B cell (primary cell): ENCODE results near the gene TFF3. TPM values are rescaled to one million over a fixed set of nuclear protein-coding genes. Genes with fewer than 3 reads are reported as not detected.

Experiments
- ATAC-seq: fragments of 200-7000 bp; cut with Tn5 transposase; one replicate; pipeline ENCODE4 v1.10.0; 2021; ENCODE audit warnings: low read depth, mild to moderate bottlenecking, moderate number of reproducible peaks, moderate library complexity
- CTCF ChIA-PET: fragments of 350-600 bp; sonication (Branson Sonifier 250); formaldehyde crosslinking; loops from one replicate; lab custom pipeline; 2021; ENCODE audit warnings: antibody characterized with exemption, inconsistent platforms; lab: Charles Lee
- POLR2A ChIA-PET: fragments of 350-600 bp; sonication (Branson Sonifier 250); formaldehyde crosslinking; loops from one replicate; lab custom pipeline; 2021; ENCODE audit warnings: antibody characterized with exemption; lab: Charles Lee
- DNase-seq: peaks from one replicate; pipeline ENCODE4 v3.0.0; 2013
- H2AFZ ChIP-seq: 2 replicates; pipeline ENCODE4 v1.6.1; 2012; ENCODE audit warnings: mild to moderate bottlenecking, low read depth, low read length; ENCODE audit not compliant: insufficient read depth, poor library complexity, severe bottlenecking
- H3K27ac ChIP-seq, 2 donors: 1 replicate in 1 of 2; 2 replicates in 1 of 2; pipeline ENCODE4 v1.5.1; 2012 to 2013; ENCODE audit warnings: low read length in 2 of 2, mild to moderate bottlenecking in 2 of 2, moderate library complexity in 1 of 2
- H3K27me3 ChIP-seq, 4 experiments: fragments of 200-600 bp in 1 of 4; sonication (generic) in 1 of 4; replicated peaks in 1 of 4; 1 replicate in 2 of 4; 2 replicates in 2 of 4; pipeline versions ENCODE4 v1.6.1 to v1.7.0; 2013 to 2016; ENCODE audit warnings: low read length in 3 of 4, mild to moderate bottlenecking in 2 of 4, mixed read lengths in 1 of 4, moderate library complexity in 1 of 4; ENCODE audit not compliant: insufficient read depth in 4 of 4, control insufficient read depth in 3 of 4; ENCODE audit errors: control extremely low read depth in 1 of 4
- H3K36me3 ChIP-seq, 2 experiments: replicated peaks in 1 of 2; 1 replicate in 1 of 2; 2 replicates in 1 of 2; pipeline versions ENCODE4 v1.6.1 to v1.7.1; 2013; ENCODE audit warnings: low read length in 1 of 2; ENCODE audit not compliant: insufficient read depth in 2 of 2, control insufficient read depth in 1 of 2; ENCODE audit errors: control extremely low read depth in 1 of 2, extremely low read depth in 1 of 2
- H3K4me1 ChIP-seq, 2 donors: fragments of 200-600 bp in 1 of 2; sonication (generic) in 1 of 2; 1 replicate in 1 of 2; 2 replicates in 1 of 2; pipeline versions ENCODE4 v1.5.1 to v1.6.1; 2013 to 2017; ENCODE audit warnings: low read length in 2 of 2; ENCODE audit not compliant: control insufficient read depth in 2 of 2, insufficient read depth in 2 of 2
- H3K4me2 ChIP-seq: replicated peaks from 2 replicates; pipeline ENCODE3; 2012; ENCODE audit warnings: mild to moderate bottlenecking, low read depth, low read length; ENCODE audit not compliant: poor library complexity, severe bottlenecking
- H3K4me3 ChIP-seq, 5 experiments: fragments of 200-600 bp in 1 of 5; sonication (generic) in 1 of 5; 1 replicate in 3 of 5; 2 replicates in 2 of 5; pipeline versions ENCODE4 v1.5.1 to v1.7.0; 2011 to 2016; ENCODE audit warnings: low read length in 4 of 5, mild to moderate bottlenecking in 4 of 5, low read depth in 2 of 5, control low read depth in 1 of 5, moderate library complexity in 1 of 5; ENCODE audit not compliant: insufficient read depth in 1 of 5; ENCODE audit errors: control extremely low read depth in 1 of 5, extremely low read depth in 1 of 5
- H3K79me2 ChIP-seq: fragments of 200-600 bp; sonication (generic); one replicate; pipeline ENCODE4 v1.6.0; 2016; ENCODE audit warnings: low read length; ENCODE audit not compliant: control insufficient read depth, insufficient read depth
- H3K9ac ChIP-seq: fragments of 200-600 bp; sonication (generic); 2 replicates; pipeline ENCODE4 v1.6.1; 2017; ENCODE audit warnings: mild to moderate bottlenecking, low read length, moderate library complexity
- H3K9me3 ChIP-seq, 3 donors: one replicate each; pipeline versions ENCODE4 v1.6.1 to v1.7.1; 2013; ENCODE audit warnings: low read length in 2 of 3; ENCODE audit not compliant: control insufficient read depth in 2 of 3, insufficient read depth in 1 of 3; ENCODE audit errors: control extremely low read depth in 1 of 3
- H4K20me1 ChIP-seq: 2 replicates; pipeline ENCODE4 v1.6.0; 2012; ENCODE audit warnings: mild to moderate bottlenecking, low read length; ENCODE audit not compliant: insufficient read depth, control insufficient read depth, poor library complexity, severe bottlenecking
- H3K27ac Mint-ChIP-seq: one replicate; pipeline ENCODE4 v1.8.0; 2021; ENCODE audit warnings: mixed read lengths
- H3K27me3 Mint-ChIP-seq: one replicate; pipeline ENCODE4 v1.8.0; 2021; ENCODE audit warnings: mixed read lengths
- H3K4me1 Mint-ChIP-seq: one replicate; pipeline ENCODE4 v1.8.0; 2021; ENCODE audit warnings: mixed read lengths
- H3K4me3 Mint-ChIP-seq: one replicate; pipeline ENCODE4 v1.8.0; 2021; ENCODE audit warnings: mixed read lengths
- H3K9me3 Mint-ChIP-seq: one replicate; pipeline ENCODE4 v1.8.0; 2022; ENCODE audit warnings: mixed read lengths; ENCODE audit not compliant: insufficient read depth
- CTCF ChIP-seq: fragments of 200-600 bp; IDR thresholded peaks from one replicate; pipeline ENCODE4 v1.8.0; 2022; ENCODE audit warnings: antibody characterized with exemption, mild to moderate bottlenecking
- EZH2 ChIP-seq: IDR thresholded peaks from 2 replicates; pipeline ENCODE4 v1.6.1; 2012; ENCODE audit warnings: borderline replicate concordance, low read depth, mild to moderate bottlenecking, moderate library complexity, low read length; ENCODE audit not compliant: insufficient read depth, poor library complexity, severe bottlenecking
- WGBS: methylation state at CpG from one replicate; pipeline ENCODE4 v1.1.5; 2013; ENCODE audit warnings: missing lambda C conversion rate; ENCODE audit not compliant: insufficient coverage; 5-methylcytosine and 5-hydroxymethylcytosine counted together
- intact Hi-C: fragments of 100-400 bp; cut with micrococcal nuclease; formaldehyde crosslinking; loops from one replicate; pipeline ENCODE4 v1.10.0; 2022
- polyA plus RNA-seq: library from polyadenylated mRNA; depleted of rRNA; stranded (reverse); fragments of >200 nt; gene quantifications from 2 replicates; pipeline ENCODE4 v1.2.3, GENCODE V29; 2012
- total RNA-seq, 2 donors: library from RNA; stranded (reverse); fragments of 120-200 nt in 1 of 2; gene quantifications; 1 replicate in 1 of 2; 2 replicates in 1 of 2; pipeline versions ENCODE4 v1.2.3 to v1.2.4, GENCODE V29; 2013 to 2022

TFF3 gene
- total and polyA plus RNA-seq, 2 donors (not counting 1 experiment from before 2014, with no cell fraction given), result not detected

GRCh38 chr21:42363312-42363711 is 48.1 kb upstream of the TFF3 start:
- H3K27ac Mint-ChIP-seq, result no peak overlapping the region
- H3K27ac ChIP-seq, result no peak overlapping the region
- no peaks in the 10 kb centered on the region for H3K79me2 ChIP-seq
- H3K4me2 ChIP-seq, result no peak overlapping the region
- no peak overlapping the region for H3K9ac ChIP-seq
- no peaks in the 10 kb centered on the region for H3K4me1 ChIP-seq
- no peaks in the 10 kb centered on the region for H4K20me1 ChIP-seq
- H3K27me3 ChIP-seq, result peaks cover 0 to 11% (median 4%) of the 10 kb centered on the region in 4 experiments
- H3K9me3 ChIP-seq, result peaks cover 0 to 15% (median 4%) of the 10 kb centered on the region in 3 donors
- H2AFZ ChIP-seq, result no peak overlapping the region
- ATAC-seq (no peak), DNase-seq (no peak)
- WGBS, result 48% methylated on average over 4 of the region's 8 CpGs
- no peak overlapping the region for H3K4me3 Mint-ChIP-seq
- H3K36me3 ChIP-seq, result no peaks in the 10 kb centered on the region
- no peak for TF ChIP-seq EZH2
- no peak for TF ChIP-seq CTCF
- H3K4me1 Mint-ChIP-seq, result no peaks in the 10 kb centered on the region
- ChIA-PET CTCF (no interaction called here), POLR2A (interaction anchor here (0.6 kb wide), 1 partner anchor 16 kb away, joined by 3 read pairs; no protein-coding TSS in a partner anchor)
- intact Hi-C loops, result no loop called here
- no peaks in the 10 kb centered on the region for H3K9me3 Mint-ChIP-seq
- no peak overlapping the region for H3K4me3 ChIP-seq
- peaks cover 37% of the 10 kb centered on the region for H3K27me3 Mint-ChIP-seq

GRCh38 chr21:42362700-42363099 is 47.5 kb upstream of the TFF3 start:
- Histone ChIP-seq H3K9ac (no peak overlapping the region), H3K27ac (no peak overlapping the region), H2AFZ (no peak overlapping the region), H4K20me1 (no peaks in the 10 kb centered on the region), H3K4me1 (no peaks in the 10 kb centered on the region), H3K4me3 (no peak overlapping the region), H3K79me2 (no peaks in the 10 kb centered on the region), H3K4me2 (no peak overlapping the region), H3K36me3 (no peaks in the 10 kb centered on the region), H3K9me3 (peaks cover 0 to 15% (median 4%) of the 10 kb centered on the region in 3 donors), H3K27me3 (peaks cover 0 to 11% (median 4%) of the 10 kb centered on the region in 4 experiments)
- Mint-ChIP-seq H3K4me3 (no peak overlapping the region), H3K27me3 (peaks cover 38% of the 10 kb centered on the region), H3K4me1 (no peaks in the 10 kb centered on the region), H3K9me3 (no peaks in the 10 kb centered on the region), H3K27ac (no peak overlapping the region)
- no peak for TF ChIP-seq EZH2
- no peak for TF ChIP-seq CTCF
- POLR2A ChIA-PET, result interaction anchor here (0.6 kb wide), 3 partner anchors 16 to 286 kb away, joined by 3 to 8 read pairs (median 5); no protein-coding TSS in a partner anchor
- intact Hi-C loops, result no loop called here
- no peak for ATAC-seq
- WGBS, result 57% methylated on average over 1 of the region's 9 CpGs
- no peak for DNase-seq
- CTCF ChIA-PET, result no interaction called here
